ENCODE data around the gene KIF12.
A peak's percentile ranks its signal among the peaks of the same experiment; 100 is the strongest.

KIF12 gene

GRCh38 chr9:114102484-114102883, 3.4 kb upstream of the KIF12 start:
- no peak for DNase-seq

DNA sequence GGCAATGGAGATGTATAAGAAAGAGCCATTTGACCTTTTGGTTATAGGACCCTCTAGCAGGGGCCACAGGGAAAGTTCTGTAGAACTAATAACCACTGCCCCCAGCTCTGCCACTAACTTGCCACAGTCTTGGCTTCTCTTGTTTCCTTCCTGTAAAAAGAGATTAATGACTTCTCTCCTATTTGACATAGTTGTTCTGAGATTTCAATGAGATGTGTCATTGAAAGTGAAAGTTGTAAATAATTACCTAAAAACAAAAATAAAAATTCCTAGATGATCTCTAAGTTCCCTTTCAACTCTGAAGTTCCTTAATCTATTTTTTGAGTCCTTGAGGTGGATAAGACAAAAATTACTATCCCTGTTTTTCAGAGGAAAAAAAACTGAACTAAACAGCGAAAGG, 1.4 kb upstream of the KIF12 start:
- no peak for DNase-seq

DNA sequence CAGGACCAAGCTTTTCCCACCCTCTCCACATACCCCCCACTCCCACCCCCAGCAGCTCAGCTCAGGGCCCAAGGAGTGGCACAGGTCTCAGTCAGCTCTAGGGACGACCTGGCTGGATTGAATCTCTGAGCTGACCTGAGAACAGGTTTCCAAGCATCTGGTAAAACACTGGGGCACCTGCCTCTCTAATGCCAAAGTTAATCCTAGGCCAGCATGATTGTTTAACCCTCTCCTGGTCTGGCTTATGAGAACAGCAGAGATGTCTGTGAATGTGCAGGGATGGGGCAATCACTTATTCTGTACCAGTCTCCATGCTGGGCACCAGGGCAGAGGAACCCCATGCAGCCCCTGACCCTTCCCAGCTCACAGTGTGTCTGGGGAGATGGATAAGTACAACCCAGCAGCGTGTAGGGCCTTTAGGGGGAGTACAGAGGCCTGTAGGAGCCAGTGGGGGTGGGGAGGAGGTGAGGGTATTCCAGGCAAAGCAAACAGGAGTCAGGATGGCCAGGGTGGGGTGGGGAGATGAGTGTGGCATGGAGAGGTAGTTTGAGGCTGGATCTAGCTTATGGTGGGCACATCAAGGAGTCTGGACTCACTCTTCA, 678 bp upstream of the KIF12 start:
- no peak for DNase-seq

DNA sequence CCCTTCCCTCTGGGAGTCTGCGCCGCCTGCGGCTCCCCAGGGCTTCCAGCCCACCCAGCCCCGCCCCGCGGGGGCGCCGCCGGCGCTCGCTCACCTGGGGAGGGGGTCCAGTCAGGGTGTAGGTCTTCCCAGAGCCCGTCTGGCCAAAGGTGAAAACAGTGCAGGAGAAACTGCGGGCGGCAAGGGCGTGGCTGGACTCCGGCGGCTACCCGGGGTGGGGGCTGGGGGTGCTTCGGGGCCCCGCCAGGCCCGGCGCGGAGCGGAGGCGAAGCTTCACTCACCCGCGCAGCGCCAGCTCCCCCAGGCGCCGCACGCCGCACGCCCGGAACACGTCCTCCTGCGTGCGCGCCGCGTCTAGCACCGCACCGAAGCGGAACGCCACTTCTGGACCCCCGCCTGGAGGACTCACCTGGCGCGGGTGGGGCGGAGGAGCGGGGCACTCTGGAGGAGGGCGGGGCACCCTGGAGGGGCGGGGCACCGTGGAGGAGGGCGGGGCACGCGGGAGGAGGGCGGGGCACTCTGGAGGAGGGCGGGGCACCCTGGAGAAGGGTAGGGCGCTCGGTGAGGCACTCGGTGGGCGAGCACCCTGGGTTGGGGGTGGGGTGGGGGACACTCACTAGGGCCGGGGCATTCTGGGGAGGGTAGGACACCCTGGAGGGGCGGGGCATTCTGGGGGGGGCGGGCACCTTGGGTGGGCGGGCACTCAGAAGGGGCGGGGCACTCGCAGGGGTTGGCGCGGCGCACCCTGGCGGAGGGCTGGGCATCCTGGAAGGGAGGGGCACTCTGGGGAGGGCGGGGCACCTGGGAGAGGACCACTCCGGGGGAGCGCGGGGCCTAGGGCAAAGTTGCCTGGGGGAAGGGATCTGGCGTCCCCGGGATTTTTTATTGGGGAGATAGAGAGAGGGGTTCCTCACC, 814 bp downstream of the KIF12 start:
- DNase-seq, result peak; percentile 9

GRCh38 chr9:114097613-114098020, 1.5 kb downstream of the KIF12 start:
- DNase-seq, result no peak

DNA sequence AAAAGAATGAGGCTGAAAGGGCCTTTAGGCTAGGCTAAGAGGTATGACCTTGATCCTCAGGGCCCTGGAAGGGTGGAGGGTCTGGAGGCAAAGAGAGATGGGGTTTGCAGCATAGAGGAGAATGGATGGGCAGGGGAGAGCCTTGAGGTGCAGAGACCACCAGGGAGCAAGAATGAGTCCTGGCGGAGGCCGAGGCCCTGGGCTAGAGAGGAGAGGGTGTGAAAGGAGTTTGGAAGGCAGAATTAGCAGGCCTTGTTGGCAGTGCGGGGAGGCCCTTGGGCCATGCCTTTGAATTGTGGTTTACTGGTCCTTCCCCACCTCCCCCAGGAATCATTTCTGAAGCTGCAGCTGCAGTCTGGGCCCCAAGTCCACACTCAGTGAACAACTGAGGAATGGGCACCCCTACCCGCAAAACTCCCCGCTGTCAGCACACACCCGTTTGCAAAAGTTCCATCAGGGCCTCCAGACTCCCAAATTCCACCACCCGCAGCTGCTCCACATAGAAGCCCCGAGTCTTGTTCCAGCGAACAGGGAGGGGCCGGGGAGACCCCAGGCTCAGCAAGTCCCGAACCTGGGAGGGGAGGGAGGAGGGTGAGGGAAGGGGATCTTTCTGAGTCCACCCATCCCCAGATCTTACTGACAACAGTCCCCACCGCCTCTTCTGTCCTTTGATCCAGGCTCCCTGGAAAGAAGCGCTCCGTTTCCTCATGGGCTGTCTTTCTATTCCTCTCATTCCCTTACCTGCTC, 2.1 kb downstream of the KIF12 start:
- DNase-seq, result no peak

DNA sequence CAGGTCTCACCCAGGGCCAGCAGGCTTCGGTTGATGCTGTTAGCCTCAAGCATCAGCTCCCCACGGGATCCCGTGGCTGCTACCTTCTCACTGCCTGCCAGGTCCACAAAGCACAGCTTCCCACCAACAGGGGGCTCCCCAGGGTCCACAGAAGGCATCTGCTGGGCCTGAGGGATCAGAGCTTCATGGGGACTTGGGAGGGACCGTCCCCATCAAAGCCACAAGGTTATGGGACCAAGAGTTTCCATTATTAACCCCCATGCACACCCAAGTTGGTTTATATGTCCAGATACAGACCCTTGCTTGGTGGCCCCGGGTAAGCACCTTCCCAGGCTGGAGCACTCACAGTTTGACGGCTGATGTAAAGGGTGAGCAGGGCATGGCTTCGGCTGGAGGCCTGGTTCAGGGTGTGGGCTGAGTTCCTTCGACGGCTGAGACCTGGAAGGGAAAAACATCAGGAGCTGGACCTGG, 3.0 kb downstream of the KIF12 start:
- DNase-seq, result no peak

DNA sequence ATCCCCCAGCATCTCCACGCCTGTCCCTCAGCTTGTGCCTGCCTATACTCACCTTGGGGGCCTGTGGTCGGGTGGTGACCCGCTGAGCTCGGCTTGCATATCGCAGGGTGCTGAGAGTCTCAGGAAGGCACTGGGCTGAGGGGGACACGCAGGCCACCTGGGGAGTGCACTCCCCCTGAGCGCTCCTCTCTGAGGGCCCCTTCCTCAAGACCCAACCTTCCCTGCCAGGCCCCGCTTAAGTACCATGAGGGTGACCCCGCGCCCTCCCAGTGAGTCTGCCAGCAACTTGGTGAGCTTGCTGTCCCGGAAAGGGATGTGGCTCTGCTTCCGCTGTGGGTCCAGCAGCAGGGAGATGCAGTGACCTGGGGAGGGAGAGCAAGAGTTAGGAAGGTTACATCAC, 4.1 kb downstream of the KIF12 start:
- no peak for DNase-seq

- no peak for DNase-seq
Measured at GRCh38 chr9:114093761-114094505, 5.2 kb downstream of the KIF12 start.

GRCh38 chr9:114093031-114093471, 6.0 kb downstream of the KIF12 start:
- no peak for DNase-seq

- DNase-seq, result no peak
Measured at GRCh38 chr9:114092336-114092735, 6.8 kb downstream of the KIF12 start.

DNA sequence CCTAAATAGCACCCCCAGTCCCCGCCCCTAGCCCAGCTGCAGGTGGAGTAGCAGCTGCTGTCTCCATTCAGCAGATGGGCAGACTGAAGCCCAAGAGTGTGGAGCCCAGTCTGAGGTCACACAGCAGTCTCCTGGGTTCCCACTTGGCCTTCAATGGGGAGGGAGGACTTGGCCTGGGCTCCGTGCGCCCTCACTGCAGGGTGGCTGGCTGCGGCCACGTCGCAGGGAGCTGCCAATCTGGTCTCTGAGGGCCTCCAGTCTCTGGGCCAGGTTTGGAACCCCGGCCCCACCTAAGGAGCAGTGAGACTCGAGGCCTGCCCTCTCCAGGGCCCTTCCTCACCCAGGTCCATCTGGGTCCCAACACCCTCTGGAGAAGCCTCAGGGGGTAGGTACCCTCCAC, 7.4 kb downstream of the KIF12 start:
- DNase-seq, result no peak

- no peak for DNase-seq
Measured at GRCh38 chr9:114090798-114091197, 8.3 kb downstream of the KIF12 start.

DNA sequence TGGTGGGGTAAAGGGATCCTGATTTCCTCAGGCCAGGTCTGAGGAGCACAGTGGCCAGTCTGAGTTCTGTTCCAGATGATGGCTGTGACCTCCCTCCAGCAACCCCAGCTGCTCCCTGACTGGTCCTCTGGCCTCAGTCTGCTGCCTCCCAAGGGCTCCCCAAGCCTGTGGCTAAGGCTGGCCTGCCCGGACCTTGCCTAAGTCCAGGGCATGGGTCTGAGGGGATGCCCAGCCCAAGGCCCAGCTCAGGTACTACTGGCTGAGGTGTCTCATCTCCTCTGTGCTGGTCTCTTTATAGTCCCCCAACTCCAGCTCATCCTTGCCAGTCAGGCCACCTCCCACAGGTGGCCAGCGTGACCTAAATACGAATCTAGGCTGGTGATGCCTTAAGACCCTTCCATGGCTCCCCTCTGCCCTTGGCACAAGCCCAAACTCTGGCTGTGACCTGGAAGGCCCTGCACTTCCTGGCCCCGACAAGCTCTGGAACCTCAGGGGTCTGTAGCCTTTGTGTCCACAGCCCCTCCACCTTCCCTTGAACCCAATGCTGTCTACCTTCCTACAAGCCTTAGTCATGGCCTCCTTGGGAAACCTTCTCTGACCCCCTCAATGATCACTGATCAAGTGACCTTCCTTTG, 9.8 kb downstream of the KIF12 start:
- DNase-seq, result no peak

GRCh38 chr9:114088571-114089170, 10.4 kb downstream of the KIF12 start:
- no peak for DNase-seq

- DNase-seq, result no peak
Measured at GRCh38 chr9:114087721-114088120, 11.4 kb downstream of the KIF12 start.

DNA sequence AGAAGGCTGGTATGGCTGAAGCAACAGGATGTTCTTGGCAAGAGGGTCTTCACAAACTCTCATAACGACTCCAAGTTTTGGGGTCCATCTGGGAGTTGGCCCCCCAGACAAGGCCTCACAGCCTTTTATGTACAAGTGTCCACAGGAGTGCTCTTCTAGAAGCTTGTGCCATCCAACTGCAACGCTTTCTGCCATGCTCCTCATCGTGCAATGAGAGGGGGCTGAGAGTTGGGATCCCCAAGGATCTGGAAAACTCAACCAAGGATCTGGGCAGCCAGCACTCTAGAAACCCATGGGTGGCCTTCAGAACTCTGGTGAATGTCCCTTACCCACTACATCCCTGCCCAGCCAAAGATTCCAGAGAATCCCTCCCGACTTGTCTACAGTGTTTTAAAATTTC, 12.5 kb downstream of the KIF12 start:
- no peak for DNase-seq

DNA sequence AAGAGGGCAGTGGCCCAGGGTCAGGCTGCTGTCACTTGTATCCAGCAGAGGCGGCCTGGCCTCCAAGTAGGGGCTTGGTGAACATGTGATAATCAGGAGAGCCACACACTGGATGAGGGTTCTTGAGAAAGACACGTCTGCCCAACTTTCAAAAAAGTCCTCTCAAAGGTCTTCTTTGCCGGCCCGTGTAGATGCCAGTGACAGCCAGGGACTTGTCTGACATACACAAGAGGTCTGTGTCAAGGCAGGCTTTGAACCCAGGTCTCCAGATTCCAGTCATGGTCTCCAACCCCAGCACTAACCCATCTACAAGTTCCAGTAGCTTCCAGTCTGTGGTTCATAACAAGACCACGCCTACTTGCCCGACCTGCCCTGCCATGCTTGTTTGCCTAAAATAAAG, 13.1 kb downstream of the KIF12 start:
- no peak for DNase-seq

DNA sequence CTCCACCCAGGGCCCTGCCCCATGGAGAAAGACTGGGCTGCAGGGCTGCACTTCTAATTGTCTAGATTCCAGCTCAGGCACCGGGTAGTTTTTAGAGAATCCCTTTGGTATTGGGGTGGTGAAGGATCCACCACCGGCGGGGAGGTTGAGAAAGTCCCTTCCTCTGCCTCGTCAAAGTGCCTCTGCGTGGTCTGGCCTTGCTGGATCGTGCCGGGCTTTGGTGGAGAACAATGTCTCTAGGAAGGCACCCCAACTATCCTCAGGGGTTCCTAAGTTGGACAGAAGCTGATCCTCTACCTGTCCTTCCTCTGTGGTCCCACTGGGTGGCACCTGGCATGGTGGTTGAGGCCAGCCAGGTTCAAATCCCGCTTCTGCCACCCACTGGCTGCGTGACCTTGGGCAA, 13.7 kb downstream of the KIF12 start:
- DNase-seq, result no peak

GRCh38 chr9:114084282-114085073, 14.6 kb downstream of the KIF12 start:
- no peak for DNase-seq

GRCh38 chr9:114083666-114084065, 15.4 kb downstream of the KIF12 start:
- DNase-seq, result no peak
